Caki2 (cell line): ENCODE results near the gene ITGB5. TPM values are rescaled to one million over a fixed set of nuclear protein-coding genes. Genes with fewer than 3 reads are reported as not detected.

Experiments used
- DNase-seq: peaks from one replicate; pipeline ENCODE4 v3.0.0-alpha.2; 2015; ENCODE audit warnings: low read depth
- in situ Hi-C: cut with HindIII; loops from 2 replicates; pipeline ENCODE4 v1.10.0; 2016; ENCODE audit warnings: low sequenced_read_pairs, low pct_unique_long_range_greater_than_20kb, mixed read lengths
- total RNA-seq: library from RNA; depleted of rRNA; stranded (reverse); fragments of >200 nt; shearing (Covaris generic); gene quantifications from 2 replicates; pipeline ENCODE4 v1.2.3, GENCODE V29; 2014; ENCODE audit warnings: low replicate concordance

Gene ITGB5
- total RNA-seq, 1 experiment from 2014 or later, result 475 TPM

GRCh38 chr3:124847051-124847450, 40.1 kb downstream of the ITGB5 start:
- DNase-seq, result no peak
- in situ Hi-C loops, result no loop called here

GRCh38 chr3:124846189-124846588, 41.0 kb downstream of the ITGB5 start:
- DNase-seq, result no peak

GRCh38 chr3:124845406-124845805, 41.8 kb downstream of the ITGB5 start:
- in situ Hi-C loops, result no loop called here
- peak; percentile 77 for DNase-seq

More at GRCh38 chr3:124846189-124846588, 41.0 kb downstream of the ITGB5 start:
- in situ Hi-C loops, result no loop called here

DNA sequence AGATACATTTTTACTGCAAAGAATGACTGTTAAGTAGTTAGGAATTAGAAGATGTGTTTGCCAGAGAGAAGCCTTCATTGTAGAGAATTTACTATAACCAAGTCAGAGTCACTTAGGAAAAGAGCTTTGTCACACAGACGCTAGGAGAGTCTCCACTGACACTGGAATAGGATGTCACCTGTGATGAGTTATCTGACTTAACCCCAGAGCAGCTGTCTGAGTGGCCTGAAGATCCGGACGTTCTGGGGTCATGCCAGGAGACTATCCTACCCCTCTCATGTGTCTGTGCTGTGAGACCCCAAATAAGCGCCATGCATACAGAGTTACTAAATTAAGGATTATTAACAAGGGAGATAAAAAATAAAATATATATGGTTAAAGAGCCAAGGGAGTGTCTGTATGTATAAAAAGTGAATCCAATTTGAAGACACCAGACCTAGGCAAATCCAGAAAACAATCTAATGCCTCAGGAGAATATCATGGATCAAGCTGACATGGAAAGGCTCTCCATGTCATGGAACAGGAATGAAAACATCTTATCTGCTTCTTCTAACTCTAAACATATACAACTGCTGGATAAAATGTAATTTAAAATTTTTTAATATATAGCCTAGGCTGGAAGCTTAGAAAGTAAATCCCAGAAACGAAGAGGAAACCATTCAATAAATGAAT, 43.5 kb downstream of the ITGB5 start:
- in situ Hi-C loops, result no loop called here
- no peak for DNase-seq

- in situ Hi-C loops, result no loop called here
- DNase-seq, result no peak
These were observed 44.1 kb downstream of the ITGB5 start for GRCh38 chr3:124843047-124843446.

GRCh38 chr3:124841517-124841916, 45.6 kb downstream of the ITGB5 start:
- no peak for DNase-seq
- in situ Hi-C loops, result no loop called here

GRCh38 chr3:124840331-124840730, 46.8 kb downstream of the ITGB5 start:
- in situ Hi-C loops, result no loop called here
- no peak for DNase-seq

DNA sequence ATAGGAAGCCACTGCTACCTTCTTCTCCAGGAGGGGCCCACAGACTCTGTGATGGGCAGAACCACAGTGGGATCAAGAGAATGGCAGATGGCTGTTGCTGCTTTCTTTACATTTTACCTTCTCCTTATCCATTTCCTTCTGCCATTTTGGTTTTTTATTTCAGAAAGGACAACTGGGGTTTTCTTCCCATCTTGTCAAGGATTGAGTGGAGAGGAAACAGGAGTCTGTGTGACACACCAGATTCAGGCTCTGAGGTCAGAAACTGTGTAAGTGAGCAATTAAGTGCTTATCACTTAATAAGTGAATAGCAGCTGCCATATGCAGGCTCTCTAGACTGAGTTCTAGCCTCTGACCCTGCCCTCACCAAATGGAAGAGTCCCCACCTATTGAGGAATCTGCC, 47.3 kb downstream of the ITGB5 start:
- in situ Hi-C loops, result no loop called here

DNA sequence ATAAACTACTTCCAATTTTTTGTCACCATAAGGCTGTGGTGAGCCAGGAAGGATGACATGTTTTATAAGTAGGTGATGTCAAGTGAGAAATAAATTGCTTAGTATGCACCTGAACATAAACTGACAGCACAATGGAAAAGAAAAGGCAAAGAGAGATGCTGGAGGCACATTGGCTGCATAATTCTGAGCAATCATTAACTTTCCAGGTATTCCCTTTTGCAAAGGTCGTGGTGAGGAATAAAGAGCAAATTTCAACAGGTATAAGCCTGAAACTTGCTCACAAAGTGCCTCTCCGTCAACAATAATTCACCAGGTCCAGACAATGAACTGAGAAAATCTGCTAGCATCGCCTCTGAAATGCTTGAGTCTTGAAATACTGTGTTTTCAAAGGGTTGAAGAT, 48.2 kb downstream of the ITGB5 start:
- in situ Hi-C loops, result no loop called here
- DNase-seq, result no peak

More for the DNA sequence above, 47.3 kb downstream of the ITGB5 start:
- no peak for DNase-seq

DNA sequence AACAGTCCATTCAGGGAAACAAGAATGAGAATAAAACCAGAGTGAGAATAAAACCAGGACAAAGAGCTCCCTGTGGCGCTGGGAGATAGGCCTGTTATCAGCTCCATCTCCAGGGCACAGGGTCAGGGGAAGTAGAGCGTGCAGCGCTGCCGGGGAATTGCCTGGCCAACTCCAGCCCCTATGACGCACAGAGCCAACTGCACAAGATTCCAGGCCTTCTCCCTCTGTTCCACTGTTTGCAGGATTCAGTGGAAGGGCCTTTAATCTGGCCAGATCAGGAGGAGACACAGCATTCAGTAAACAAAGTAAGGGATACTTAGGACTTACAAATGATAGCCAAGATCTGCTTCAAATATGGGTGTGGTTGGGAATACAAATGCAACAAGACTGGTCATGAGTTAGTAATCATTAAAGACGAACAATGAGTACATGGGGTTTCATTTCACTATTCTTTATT, 49.4 kb downstream of the ITGB5 start:
- in situ Hi-C loops, result no loop called here
- DNase-seq, result peak; percentile 94

GRCh38 chr3:124837065-124837464, 50.1 kb downstream of the ITGB5 start:
- in situ Hi-C loops, result no loop called here
- DNase-seq, result no peak

DNA sequence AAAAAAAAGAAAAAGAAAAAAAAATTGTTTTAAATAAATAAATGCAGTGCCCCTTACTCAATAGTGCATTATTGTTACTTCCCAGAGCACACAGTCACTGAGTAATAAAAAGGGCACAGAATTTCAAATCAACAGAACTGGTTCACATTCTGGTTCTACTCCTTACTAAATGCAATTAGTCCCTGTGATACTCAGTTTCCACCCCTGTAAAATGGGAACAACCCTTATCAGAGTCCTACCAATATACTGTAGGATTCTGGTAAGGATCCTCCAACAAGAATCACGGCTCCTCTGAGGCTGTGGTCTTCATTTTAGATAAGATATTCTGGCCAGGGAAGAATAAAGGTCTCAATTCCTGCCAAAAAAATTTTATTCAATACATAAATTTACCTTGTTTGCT, 50.7 kb downstream of the ITGB5 start:
- in situ Hi-C loops, result no loop called here

DNA sequence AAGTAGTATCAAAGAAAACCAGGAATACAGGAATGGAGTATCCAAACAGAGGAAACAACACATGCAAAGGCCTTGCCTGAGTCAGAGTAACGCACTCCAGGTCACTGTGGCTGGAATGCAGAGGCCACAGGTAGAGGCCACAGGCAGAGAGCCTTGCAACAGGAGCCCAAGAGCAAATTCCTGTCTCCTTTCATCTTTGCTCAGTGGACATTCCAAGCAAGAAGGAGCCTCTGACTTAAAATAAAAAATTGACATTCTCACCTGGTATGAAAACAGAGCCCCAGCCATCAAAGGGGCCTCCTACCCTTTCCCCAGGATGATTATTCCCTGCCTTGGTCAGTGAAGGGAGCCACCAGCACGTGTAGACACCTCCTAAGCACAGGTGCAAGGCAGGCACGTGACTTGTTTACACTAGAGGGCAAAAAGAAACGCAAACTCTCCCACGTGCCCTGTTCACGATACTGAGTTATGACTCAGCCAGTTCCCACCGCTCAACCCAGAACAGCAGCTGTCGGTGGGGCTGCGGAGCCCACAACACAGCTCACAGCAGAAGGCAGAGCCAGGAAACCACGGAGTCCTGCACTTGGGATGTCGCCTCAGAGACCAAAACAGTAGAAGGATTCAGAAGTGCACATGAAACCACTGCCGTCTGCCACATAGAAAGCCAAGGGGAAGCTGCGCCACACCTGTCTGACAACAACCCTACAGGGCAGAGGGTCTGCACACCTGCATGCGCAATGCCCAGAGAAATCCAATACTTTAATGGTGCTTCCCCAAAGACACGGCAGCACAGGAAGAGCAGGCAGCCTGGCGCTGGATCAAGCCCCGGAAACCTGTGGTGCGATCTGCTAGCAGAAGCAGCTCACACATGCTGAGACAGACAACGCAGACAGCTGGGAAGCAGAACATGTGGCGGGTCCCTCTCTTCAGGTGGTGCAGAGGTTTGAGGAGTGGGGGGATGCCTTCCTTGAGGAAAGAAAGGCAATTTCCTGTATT, 52.1 kb downstream of the ITGB5 start:
- DNase-seq, result peak; percentile 81
- in situ Hi-C loops, result no loop called here

More for the DNA sequence above, 50.7 kb downstream of the ITGB5 start:
- no peak for DNase-seq

- DNase-seq, result peak; percentile 47
- in situ Hi-C loops, result no loop called here
These were observed 53.3 kb downstream of the ITGB5 start for GRCh38 chr3:124833710-124834332.

- in situ Hi-C loops, result no loop called here
- no peak for DNase-seq
These were observed 54.1 kb downstream of the ITGB5 start for GRCh38 chr3:124832782-124833709.

DNA sequence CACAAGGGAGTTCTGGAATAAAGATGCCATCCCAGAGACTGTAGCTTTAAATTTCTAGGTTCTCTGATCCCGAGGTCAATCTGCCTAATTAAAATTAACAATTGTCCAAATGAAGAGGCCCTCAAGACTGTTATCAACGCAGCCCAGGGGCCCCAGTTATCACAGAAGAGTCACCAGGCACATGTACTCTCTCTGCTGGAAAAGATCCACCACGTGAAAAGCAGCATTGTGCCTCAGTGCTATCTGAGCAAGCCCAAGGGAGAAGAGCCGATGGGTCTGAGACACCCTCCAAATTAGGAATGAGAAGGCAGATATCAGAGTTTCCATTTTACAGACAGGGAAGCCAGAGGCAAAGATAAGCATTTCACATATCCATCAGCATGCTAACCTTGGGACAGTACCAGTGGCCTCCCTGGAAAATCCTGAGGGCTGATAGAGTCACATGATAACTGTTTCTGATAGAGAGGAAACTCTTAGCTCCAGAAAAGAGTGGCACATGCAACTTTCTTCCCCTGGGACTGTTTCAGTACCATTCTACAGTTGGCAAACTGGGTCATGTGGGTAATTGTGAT, 55.5 kb downstream of the ITGB5 start:
- no peak for DNase-seq
- in situ Hi-C loops, result no loop called here

DNA sequence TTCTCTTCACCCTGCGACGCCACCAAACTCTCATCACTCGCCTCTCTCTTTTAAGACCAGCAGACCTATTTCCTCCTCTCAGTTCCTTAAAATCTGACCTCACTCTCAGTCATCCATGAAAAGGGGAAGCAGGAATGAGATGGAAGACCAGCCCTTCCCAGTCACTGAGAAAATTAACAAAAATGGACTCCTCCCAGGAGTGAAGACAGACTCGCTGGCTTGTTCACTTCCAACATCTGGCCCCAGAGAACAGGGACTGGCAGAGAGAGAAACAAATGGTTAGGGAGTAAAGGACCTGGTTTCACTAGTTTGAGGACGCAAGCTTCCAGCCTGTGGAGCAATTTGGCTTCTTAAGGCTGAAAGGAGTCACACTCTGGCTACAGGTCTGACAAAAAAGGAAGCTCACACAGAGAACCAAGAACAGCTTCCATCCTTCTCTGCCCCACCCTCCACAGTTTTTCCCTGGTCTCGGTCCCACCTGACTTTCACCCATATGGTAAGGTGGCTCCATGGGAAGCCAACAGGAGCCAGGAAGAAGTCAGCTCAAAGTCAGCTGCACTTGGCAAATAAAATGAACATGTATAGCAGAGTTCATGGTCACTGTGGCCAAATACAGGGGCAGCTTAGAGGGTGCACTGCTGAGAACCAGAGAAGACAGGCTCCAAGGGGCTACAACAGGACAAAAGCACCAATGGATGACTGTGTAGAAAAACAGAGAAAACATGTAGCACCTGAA, 57.2 kb downstream of the ITGB5 start:
- in situ Hi-C loops, result no loop called here
- DNase-seq, result no peak
